Adipocyte (in vitro differentiated cells): Measurements from ENCODE around the gene ERG.

Experiments used
- DNase-seq: peaks from one replicate; pipeline ENCODE4 v3.0.0-alpha.2; 2015; ENCODE audit warnings: low read depth
- H3K27me3 ChIP-seq: replicated peaks from 2 replicates; pipeline ENCODE4 v1.7.0; 2013; ENCODE audit warnings: mild to moderate bottlenecking, low read length, moderate library complexity; ENCODE audit not compliant: control insufficient read depth, insufficient read depth
- H3K36me3 ChIP-seq: 2 replicates; pipeline ENCODE4 v1.7.0; 2013; ENCODE audit warnings: low read length, mild to moderate bottlenecking, moderate library complexity; ENCODE audit not compliant: control insufficient read depth, insufficient read depth, severe bottlenecking
- H3K4me1 ChIP-seq: 2 replicates; pipeline ENCODE4 v1.7.0; 2013; ENCODE audit warnings: mild to moderate bottlenecking, low read length, moderate library complexity; ENCODE audit not compliant: control insufficient read depth, insufficient read depth
- H3K4me3 ChIP-seq: 2 replicates; pipeline ENCODE4 v1.7.0; 2013; ENCODE audit warnings: mild to moderate bottlenecking, low read length, moderate library complexity
- H3K9ac ChIP-seq: 2 replicates; pipeline ENCODE4 v1.7.0; 2013; ENCODE audit warnings: mild to moderate bottlenecking, low read length, moderate library complexity
- H3K9me3 ChIP-seq: 2 replicates; pipeline ENCODE4 v1.7.0; 2013; ENCODE audit warnings: mild to moderate bottlenecking, low read length, moderate library complexity; ENCODE audit not compliant: control insufficient read depth

The ERG gene

GRCh38 chr21:38354746-38355145 lies 143.5 kb downstream of the ERG start:
- H3K27me3 ChIP-seq = peaks cover 11% of the 10 kb centered on the region
- no peak overlapping the region for H3K9ac ChIP-seq
- H3K4me1 ChIP-seq = peaks cover 23% of the 10 kb centered on the region
- H3K4me3 ChIP-seq = no peak overlapping the region
- no peaks in the 10 kb centered on the region for H3K9me3 ChIP-seq
- no peaks in the 10 kb centered on the region for H3K36me3 ChIP-seq
- DNase-seq = no peak

GRCh38 chr21:38354231-38354630 lies 144.0 kb downstream of the ERG start:
- no peak for DNase-seq
- no peaks in the 10 kb centered on the region for H3K9me3 ChIP-seq
- no peaks in the 10 kb centered on the region for H3K36me3 ChIP-seq
- H3K9ac ChIP-seq = no peak overlapping the region
- H3K4me3 ChIP-seq = no peak overlapping the region
- H3K4me1 ChIP-seq = peaks cover 23% of the 10 kb centered on the region
- H3K27me3 ChIP-seq = peaks cover 6% of the 10 kb centered on the region

- H3K27me3 ChIP-seq = no peaks in the 10 kb centered on the region
Measured at GRCh38 chr21:38352536-38353219, 145.6 kb downstream of the ERG start.

GRCh38 chr21:38351961-38352521 lies 146.2 kb downstream of the ERG start:
- DNase-seq = peak; percentile 72
- no peaks in the 10 kb centered on the region for H3K27me3 ChIP-seq
- no peaks in the 10 kb centered on the region for H3K36me3 ChIP-seq
- H3K9ac ChIP-seq = peak overlapping the region; percentile 83
- H3K9me3 ChIP-seq = no peaks in the 10 kb centered on the region
- peaks cover 23% of the 10 kb centered on the region for H3K4me1 ChIP-seq
- peak overlapping the region; percentile 4 for H3K4me3 ChIP-seq

More at GRCh38 chr21:38352536-38353219, 145.6 kb downstream of the ERG start:
- DNase-seq = peak; percentile 86
- peak overlapping the region; percentile 4 for H3K4me3 ChIP-seq
- peak overlapping the region; percentile 83 for H3K9ac ChIP-seq
- no peaks in the 10 kb centered on the region for H3K9me3 ChIP-seq
- no peaks in the 10 kb centered on the region for H3K36me3 ChIP-seq
- H3K4me1 ChIP-seq = peaks cover 23% of the 10 kb centered on the region

GRCh38 chr21:38351176-38351959 lies 146.9 kb downstream of the ERG start:
- no peaks in the 10 kb centered on the region for H3K36me3 ChIP-seq
- H3K4me1 ChIP-seq = peaks cover 23% of the 10 kb centered on the region
- H3K27me3 ChIP-seq = no peaks in the 10 kb centered on the region
- H3K4me3 ChIP-seq = no peak overlapping the region
- H3K9ac ChIP-seq = peak overlapping the region; percentile 83
- H3K9me3 ChIP-seq = no peaks in the 10 kb centered on the region
- DNase-seq = no peak

- DNase-seq = no peak
- Histone ChIP-seq H3K27me3 (no peaks in the 10 kb centered on the region), H3K9ac (peak overlapping the region; percentile 83)
Measured at GRCh38 chr21:38350684-38351083, 147.6 kb downstream of the ERG start.

GRCh38 chr21:38349977-38350376 lies 148.3 kb downstream of the ERG start:
- DNase-seq = no peak
- Histone ChIP-seq H3K4me3 (no peak overlapping the region), H3K4me1 (peaks cover 23% of the 10 kb centered on the region), H3K9ac (no peak overlapping the region), H3K9me3 (no peaks in the 10 kb centered on the region), H3K36me3 (no peaks in the 10 kb centered on the region), H3K27me3 (no peaks in the 10 kb centered on the region)

More at GRCh38 chr21:38350684-38351083, 147.6 kb downstream of the ERG start:
- Histone ChIP-seq H3K36me3 (no peaks in the 10 kb centered on the region), H3K4me1 (peaks cover 23% of the 10 kb centered on the region), H3K4me3 (no peak overlapping the region), H3K9me3 (no peaks in the 10 kb centered on the region)

GRCh38 chr21:38349111-38349746 lies 149.0 kb downstream of the ERG start:
- DNase-seq = peak; percentile 47
- H3K4me3 ChIP-seq = no peak overlapping the region
- no peaks in the 10 kb centered on the region for H3K36me3 ChIP-seq
- H3K9me3 ChIP-seq = no peaks in the 10 kb centered on the region
- no peak overlapping the region for H3K9ac ChIP-seq
- peaks cover 25% of the 10 kb centered on the region for H3K4me1 ChIP-seq
- no peaks in the 10 kb centered on the region for H3K27me3 ChIP-seq

- Histone ChIP-seq H3K9ac (no peak overlapping the region), H3K27me3 (no peaks in the 10 kb centered on the region), H3K4me1 (peaks cover 35% of the 10 kb centered on the region), H3K4me3 (no peak overlapping the region), H3K9me3 (no peaks in the 10 kb centered on the region), H3K36me3 (no peaks in the 10 kb centered on the region)
- DNase-seq = no peak
Measured at GRCh38 chr21:38346286-38346685, 152.0 kb downstream of the ERG start.

GRCh38 chr21:38343691-38344090 lies 154.6 kb downstream of the ERG start:
- peak; percentile 53 for DNase-seq
- Histone ChIP-seq H3K4me3 (no peak overlapping the region), H3K9ac (no peak overlapping the region)

GRCh38 chr21:38342739-38343138 lies 155.5 kb downstream of the ERG start:
- no peaks in the 10 kb centered on the region for H3K9me3 ChIP-seq
- no peaks in the 10 kb centered on the region for H3K27me3 ChIP-seq
- H3K9ac ChIP-seq = peak overlapping the region; percentile 39
- no peak for DNase-seq
- peaks cover 27% of the 10 kb centered on the region for H3K4me1 ChIP-seq
- H3K4me3 ChIP-seq = no peak overlapping the region
- no peaks in the 10 kb centered on the region for H3K36me3 ChIP-seq

More at GRCh38 chr21:38343691-38344090, 154.6 kb downstream of the ERG start:
- Histone ChIP-seq H3K36me3 (no peaks in the 10 kb centered on the region), H3K27me3 (no peaks in the 10 kb centered on the region), H3K4me1 (peaks cover 27% of the 10 kb centered on the region), H3K9me3 (no peaks in the 10 kb centered on the region)
